ENCODE results near the gene ERLEC1. TPM values are rescaled to one million over a fixed set of nuclear protein-coding genes. Genes with fewer than 3 reads are reported as not detected.

The ERLEC1 gene
- total RNA-seq, 1 donor from 2014 or later: 54.2 TPM

- H3K4me1 ChIP-seq (ENCODE audit: insufficient read depth, low read length): peaks cover 9% of the 10 kb centered on the region
- peaks cover 2% of the 10 kb centered on the region for H3K36me3 Mint-ChIP-seq (ENCODE audit: low read depth, unreplicated experiment)
- FAIRE-seq: no peak
These were observed 36.6 kb upstream of the ERLEC1 start for GRCh38 chr2:53750041-53750768.

GRCh38 chr2:53751728-53752127 is 35.1 kb upstream of the ERLEC1 start:
- Histone ChIP-seq H3K27ac (ENCODE audit: low read depth, low read length) (no peak overlapping the region), H3K36me3 (ENCODE audit: insufficient read depth, low read length) (peaks cover 3% of the 10 kb centered on the region), H3K9me3 (ENCODE audit: insufficient read depth, low read depth, low read length) (no peaks in the 10 kb centered on the region), H3K4me3 (ENCODE audit: insufficient read depth, low read depth, low read length) (no peak overlapping the region), H3K79me2 (ENCODE audit: insufficient read depth, low read length) (no peaks in the 10 kb centered on the region), H4K20me1 (ENCODE audit: insufficient read depth, low read length) (no peaks in the 10 kb centered on the region), H3K9ac (ENCODE audit: low read length) (no peak overlapping the region), H3K4me2 (ENCODE audit: low read length) (peak overlapping the region; percentile 39), H3K4me1 (ENCODE audit: insufficient read depth, low read length) (peaks cover 9% of the 10 kb centered on the region), H3K27me3 (ENCODE audit: insufficient read depth, low read length) (no peaks in the 10 kb centered on the region), H2AFZ (ENCODE audit: low read depth, low read length) (no peak overlapping the region)
- H3K27ac Mint-ChIP-seq (ENCODE audit: unreplicated experiment): no peak overlapping the region
- peak; percentile 45 for DNase-seq (ENCODE audit: low read depth)
- no peaks in the 10 kb centered on the region for H3K27me3 Mint-ChIP-seq (ENCODE audit: low read depth, unreplicated experiment)
- H3K4me1 Mint-ChIP-seq (ENCODE audit: low read depth, unreplicated experiment): peaks cover 10% of the 10 kb centered on the region
- H3K9me3 Mint-ChIP-seq (ENCODE audit: unreplicated experiment): no peaks in the 10 kb centered on the region
- H3K4me3 Mint-ChIP-seq (ENCODE audit: unreplicated experiment): no peak overlapping the region
- FAIRE-seq: peak; percentile 49
- peaks cover 3% of the 10 kb centered on the region for H3K36me3 Mint-ChIP-seq (ENCODE audit: low read depth, unreplicated experiment)
- TF ChIP-seq CTCF (IDR thresholded peaks at IDR 0.05; ENCODE audit: insufficient read depth, low read depth, low read length) (no peak), EZH2 (IDR thresholded peaks at IDR 0.05; ENCODE audit: insufficient read depth, low read length) (no peak)

More at GRCh38 chr2:53750041-53750768, 36.6 kb upstream of the ERLEC1 start:
- no peak for DNase-seq (ENCODE audit: low read depth)
- Histone ChIP-seq H3K9ac (ENCODE audit: low read length) (no peak overlapping the region), H3K79me2 (ENCODE audit: insufficient read depth, low read length) (no peaks in the 10 kb centered on the region), H3K4me3 (ENCODE audit: insufficient read depth, low read depth, low read length) (no peak overlapping the region), H3K27ac (ENCODE audit: low read depth, low read length) (no peak overlapping the region), H3K9me3 (ENCODE audit: insufficient read depth, low read depth, low read length) (no peaks in the 10 kb centered on the region), H3K27me3 (ENCODE audit: insufficient read depth, low read length) (no peaks in the 10 kb centered on the region), H3K36me3 (ENCODE audit: insufficient read depth, low read length) (peaks cover 3% of the 10 kb centered on the region), H3K4me2 (ENCODE audit: low read length) (no peak overlapping the region), H2AFZ (ENCODE audit: low read depth, low read length) (no peak overlapping the region), H4K20me1 (ENCODE audit: insufficient read depth, low read length) (no peaks in the 10 kb centered on the region)
- Mint-ChIP-seq H3K9me3 (ENCODE audit: unreplicated experiment) (no peaks in the 10 kb centered on the region), H3K4me3 (ENCODE audit: unreplicated experiment) (no peak overlapping the region), H3K27ac (ENCODE audit: unreplicated experiment) (no peak overlapping the region), H3K27me3 (ENCODE audit: low read depth, unreplicated experiment) (no peaks in the 10 kb centered on the region), H3K4me1 (ENCODE audit: low read depth, unreplicated experiment) (peaks cover 10% of the 10 kb centered on the region)
- TF ChIP-seq CTCF (IDR thresholded peaks at IDR 0.05; ENCODE audit: insufficient read depth, low read depth, low read length) (no peak), EZH2 (IDR thresholded peaks at IDR 0.05; ENCODE audit: insufficient read depth, low read length) (no peak)

- TF ChIP-seq CTCF (IDR thresholded peaks at IDR 0.05; ENCODE audit: insufficient read depth, low read depth, low read length) (no peak), EZH2 (IDR thresholded peaks at IDR 0.05; ENCODE audit: insufficient read depth, low read length) (no peak)
- no peaks in the 10 kb centered on the region for H3K9me3 ChIP-seq (ENCODE audit: insufficient read depth, low read depth, low read length)
- H3K4me3 ChIP-seq (ENCODE audit: insufficient read depth, low read depth, low read length): no peak overlapping the region
- H3K27me3 ChIP-seq (ENCODE audit: insufficient read depth, low read length): no peaks in the 10 kb centered on the region
- no peak overlapping the region for H3K4me3 Mint-ChIP-seq (ENCODE audit: unreplicated experiment)
- no peak for DNase-seq (ENCODE audit: low read depth)
- no peak overlapping the region for H2AFZ ChIP-seq (ENCODE audit: low read depth, low read length)
- H3K4me2 ChIP-seq (ENCODE audit: low read length): peak overlapping the region; percentile 15
- H3K79me2 ChIP-seq (ENCODE audit: insufficient read depth, low read length): no peaks in the 10 kb centered on the region
- H3K4me1 ChIP-seq (ENCODE audit: insufficient read depth, low read length): peaks cover 9% of the 10 kb centered on the region
- peak overlapping the region; percentile 16 for H3K27ac ChIP-seq (ENCODE audit: low read depth, low read length)
- H4K20me1 ChIP-seq (ENCODE audit: insufficient read depth, low read length): no peaks in the 10 kb centered on the region
- H3K36me3 Mint-ChIP-seq (ENCODE audit: low read depth, unreplicated experiment): peaks cover 6% of the 10 kb centered on the region
- H3K9ac ChIP-seq (ENCODE audit: low read length): no peak overlapping the region
- H3K4me1 Mint-ChIP-seq (ENCODE audit: low read depth, unreplicated experiment): peaks cover 10% of the 10 kb centered on the region
- no peaks in the 10 kb centered on the region for H3K27me3 Mint-ChIP-seq (ENCODE audit: low read depth, unreplicated experiment)
- no peak overlapping the region for H3K27ac Mint-ChIP-seq (ENCODE audit: unreplicated experiment)
- H3K9me3 Mint-ChIP-seq (ENCODE audit: unreplicated experiment): no peaks in the 10 kb centered on the region
- H3K36me3 ChIP-seq (ENCODE audit: insufficient read depth, low read length): peaks cover 3% of the 10 kb centered on the region
- FAIRE-seq: no peak
These were observed 34.5 kb upstream of the ERLEC1 start for GRCh38 chr2:53752385-53752784.

Data from astrocyte (in vitro differentiated cells and primary cell).